Astrocyte (in vitro differentiated cells and primary cell): ENCODE data around the gene ZNF234. TPM values are rescaled to one million over a fixed set of nuclear protein-coding genes. Genes with fewer than 3 reads are reported as not detected.

ENCODE experiments used
- DNase-seq: peaks from one replicate; pipeline ENCODE4 v3.0.0-alpha.2; 2010; ENCODE audit warnings: low read depth
- FAIRE-seq: peaks from 2 replicates; lab custom pipeline; 2011; peaks lifted over from hg19 to GRCh38; lab: Jason Lieb, UNC
- H2AFZ ChIP-seq: 2 replicates; pipeline ENCODE4 v1.6.0; 2012; ENCODE audit warnings: low read depth, low read length, inconsistent platforms
- H3K27ac ChIP-seq: 2 replicates; pipeline ENCODE4 v1.5.1; 2011; ENCODE audit warnings: low read depth, low read length, inconsistent platforms
- H3K27me3 ChIP-seq: 2 replicates; pipeline ENCODE4 v1.6.0; 2011; ENCODE audit warnings: low read length, inconsistent platforms; ENCODE audit not compliant: insufficient read depth
- H3K36me3 ChIP-seq: 2 replicates; pipeline ENCODE4 v1.5.1; 2011; ENCODE audit warnings: low read length, inconsistent platforms; ENCODE audit not compliant: insufficient read depth
- H3K4me1 ChIP-seq: 2 replicates; pipeline ENCODE4 v1.5.1; 2011; ENCODE audit warnings: low read length, inconsistent platforms; ENCODE audit not compliant: insufficient read depth
- H3K4me2 ChIP-seq: 2 replicates; pipeline ENCODE4 v1.6.0; 2012; ENCODE audit warnings: low read length, inconsistent platforms
- H3K4me3 ChIP-seq: 2 replicates; pipeline ENCODE4 v1.5.1; 2011; ENCODE audit warnings: low read depth, mild to moderate bottlenecking, low read length, inconsistent platforms; ENCODE audit not compliant: insufficient read depth
- H3K79me2 ChIP-seq: 2 replicates; pipeline ENCODE4 v1.6.0; 2012; ENCODE audit warnings: mild to moderate bottlenecking, low read length, inconsistent platforms; ENCODE audit not compliant: insufficient read depth
- H3K9ac ChIP-seq: 2 replicates; pipeline ENCODE4 v1.6.0; 2012; ENCODE audit warnings: mild to moderate bottlenecking, low read length, inconsistent platforms
- H3K9me3 ChIP-seq: 2 replicates; pipeline ENCODE4 v1.5.1; 2012; ENCODE audit warnings: low read depth, mild to moderate bottlenecking, low read length, inconsistent platforms; ENCODE audit not compliant: insufficient read depth
- H4K20me1 ChIP-seq: 2 replicates; pipeline ENCODE4 v1.6.0; 2012; ENCODE audit warnings: low read length, inconsistent platforms; ENCODE audit not compliant: insufficient read depth
- H3K27ac Mint-ChIP-seq: one replicate; pipeline ENCODE4 v1.8.0; 2021; ENCODE audit warnings: mild to moderate bottlenecking, mixed read lengths; ENCODE audit not compliant: unreplicated experiment
- H3K27me3 Mint-ChIP-seq: one replicate; pipeline ENCODE4 v1.8.0; 2021; ENCODE audit warnings: low read depth, mixed read lengths; ENCODE audit not compliant: unreplicated experiment
- H3K36me3 Mint-ChIP-seq: one replicate; pipeline ENCODE4 v1.8.0; 2021; ENCODE audit warnings: low read depth, mixed read lengths; ENCODE audit not compliant: unreplicated experiment
- H3K4me1 Mint-ChIP-seq: one replicate; pipeline ENCODE4 v1.8.0; 2021; ENCODE audit warnings: low read depth, mixed read lengths; ENCODE audit not compliant: unreplicated experiment
- H3K4me3 Mint-ChIP-seq: one replicate; pipeline ENCODE4 v1.8.0; 2021; ENCODE audit warnings: mild to moderate bottlenecking, moderate library complexity, mixed read lengths; ENCODE audit not compliant: unreplicated experiment
- H3K9me3 Mint-ChIP-seq: one replicate; pipeline ENCODE4 v1.8.0; 2021; ENCODE audit warnings: mild to moderate bottlenecking, mixed read lengths; ENCODE audit not compliant: unreplicated experiment
- EZH2 ChIP-seq: IDR thresholded peaks from 2 replicates; pipeline ENCODE4 v1.6.1; 2012; ENCODE audit warnings: mild to moderate bottlenecking, low read length, inconsistent platforms; ENCODE audit not compliant: insufficient read depth
- total RNA-seq: library from RNA; stranded (reverse); gene quantifications from 2 replicates; pipeline ENCODE4 v1.2.1, GENCODE V29; 2021
- TF ChIP-seq, protein P1 (sequence below): IDR thresholded peaks from 2 replicates; pipeline ENCODE4 v1.5.1; 2011; ENCODE audit warnings: low read depth, mild to moderate bottlenecking, inconsistent platforms, low read length, moderate library complexity; ENCODE audit not compliant: insufficient read depth

Gene ZNF234
- total RNA-seq, 1 donor from 2014 or later, result 11.6 TPM

DNA sequence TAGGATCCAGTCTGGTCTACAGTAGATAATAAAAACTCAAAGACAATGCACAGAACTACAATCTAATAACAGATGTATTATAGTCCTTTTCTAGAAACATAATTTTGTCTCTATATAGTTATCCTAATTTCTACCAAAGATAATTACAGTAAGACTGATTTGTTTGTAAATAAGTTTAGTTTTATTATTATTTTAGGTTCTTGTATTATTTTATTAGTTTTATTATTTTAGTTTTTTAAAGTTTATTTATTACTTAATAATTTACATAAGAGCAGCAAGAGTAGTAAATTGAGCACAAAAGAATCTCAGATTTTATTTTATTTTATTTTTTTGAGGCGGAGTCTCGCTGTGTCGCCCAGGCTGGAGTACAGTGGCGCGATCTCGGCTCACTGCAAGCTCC, 48.7 kb downstream of the ZNF234 start:
- no peaks in the 10 kb centered on the region for H3K27me3 ChIP-seq
- H3K27me3 Mint-ChIP-seq, result no peaks in the 10 kb centered on the region
- H3K36me3 ChIP-seq, result no peaks in the 10 kb centered on the region
- no peak overlapping the region for H2AFZ ChIP-seq
- DNase-seq (no peak), FAIRE-seq (no peak)
- no peak overlapping the region for H3K9ac ChIP-seq
- peaks cover 4% of the 10 kb centered on the region for H3K9me3 Mint-ChIP-seq
- no peak overlapping the region for H3K27ac Mint-ChIP-seq
- H3K27ac ChIP-seq, result no peak overlapping the region
- H3K4me2 ChIP-seq, result no peak overlapping the region
- no peak overlapping the region for H3K4me3 Mint-ChIP-seq
- H3K4me1 ChIP-seq, result no peaks in the 10 kb centered on the region
- TF ChIP-seq, protein P1, sequence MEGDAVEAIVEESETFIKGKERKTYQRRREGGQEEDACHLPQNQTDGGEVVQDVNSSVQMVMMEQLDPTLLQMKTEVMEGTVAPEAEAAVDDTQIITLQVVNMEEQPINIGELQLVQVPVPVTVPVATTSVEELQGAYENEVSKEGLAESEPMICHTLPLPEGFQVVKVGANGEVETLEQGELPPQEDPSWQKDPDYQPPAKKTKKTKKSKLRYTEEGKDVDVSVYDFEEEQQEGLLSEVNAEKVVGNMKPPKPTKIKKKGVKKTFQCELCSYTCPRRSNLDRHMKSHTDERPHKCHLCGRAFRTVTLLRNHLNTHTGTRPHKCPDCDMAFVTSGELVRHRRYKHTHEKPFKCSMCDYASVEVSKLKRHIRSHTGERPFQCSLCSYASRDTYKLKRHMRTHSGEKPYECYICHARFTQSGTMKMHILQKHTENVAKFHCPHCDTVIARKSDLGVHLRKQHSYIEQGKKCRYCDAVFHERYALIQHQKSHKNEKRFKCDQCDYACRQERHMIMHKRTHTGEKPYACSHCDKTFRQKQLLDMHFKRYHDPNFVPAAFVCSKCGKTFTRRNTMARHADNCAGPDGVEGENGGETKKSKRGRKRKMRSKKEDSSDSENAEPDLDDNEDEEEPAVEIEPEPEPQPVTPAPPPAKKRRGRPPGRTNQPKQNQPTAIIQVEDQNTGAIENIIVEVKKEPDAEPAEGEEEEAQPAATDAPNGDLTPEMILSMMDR, result no peak
- TF ChIP-seq EZH2, result no peak
- H3K4me1 Mint-ChIP-seq, result no peaks in the 10 kb centered on the region
- no peaks in the 10 kb centered on the region for H4K20me1 ChIP-seq
- no peaks in the 10 kb centered on the region for H3K79me2 ChIP-seq
- H3K36me3 Mint-ChIP-seq, result no peaks in the 10 kb centered on the region
- no peak overlapping the region for H3K4me3 ChIP-seq
- H3K9me3 ChIP-seq, result no peaks in the 10 kb centered on the region

DNA sequence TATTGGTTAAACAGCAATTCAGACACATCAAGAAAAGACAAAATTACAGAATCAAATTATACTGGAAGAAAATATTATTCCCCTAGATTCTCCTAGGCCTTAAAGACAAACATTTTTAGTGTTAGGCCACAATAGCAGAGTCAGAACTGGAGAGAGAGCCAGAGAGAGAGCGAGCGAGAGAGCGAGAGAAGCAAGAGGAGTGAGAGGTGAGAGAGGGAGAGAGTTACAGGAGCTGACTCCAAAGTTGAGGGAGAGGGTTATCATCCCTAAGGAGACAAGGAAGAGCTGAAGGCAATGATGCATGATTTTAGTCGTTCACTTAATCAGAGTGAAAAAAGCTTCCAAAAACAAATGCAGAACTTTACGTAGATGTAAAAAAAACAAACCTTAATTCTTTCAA, 50.8 kb downstream of the ZNF234 start:
- no peak for FAIRE-seq
- no peaks in the 10 kb centered on the region for H3K27me3 Mint-ChIP-seq
- H3K9ac ChIP-seq, result no peak overlapping the region
- no peaks in the 10 kb centered on the region for H3K79me2 ChIP-seq
- no peaks in the 10 kb centered on the region for H3K9me3 ChIP-seq
- H3K36me3 ChIP-seq, result no peaks in the 10 kb centered on the region
- no peaks in the 10 kb centered on the region for H4K20me1 ChIP-seq
- TF ChIP-seq, protein P1, result no peak
- no peak for TF ChIP-seq EZH2
- no peak overlapping the region for H3K27ac ChIP-seq
- H3K9me3 Mint-ChIP-seq, result peaks cover 2% of the 10 kb centered on the region
- peaks cover 2% of the 10 kb centered on the region for H3K36me3 Mint-ChIP-seq
- H2AFZ ChIP-seq, result no peak overlapping the region
- H3K27ac Mint-ChIP-seq, result no peak overlapping the region
- H3K4me3 Mint-ChIP-seq, result no peak overlapping the region
- H3K4me3 ChIP-seq, result no peak overlapping the region
- H3K27me3 ChIP-seq, result no peaks in the 10 kb centered on the region
- no peak for DNase-seq
- no peak overlapping the region for H3K4me2 ChIP-seq
- H3K4me1 Mint-ChIP-seq, result no peaks in the 10 kb centered on the region
- no peaks in the 10 kb centered on the region for H3K4me1 ChIP-seq

DNA sequence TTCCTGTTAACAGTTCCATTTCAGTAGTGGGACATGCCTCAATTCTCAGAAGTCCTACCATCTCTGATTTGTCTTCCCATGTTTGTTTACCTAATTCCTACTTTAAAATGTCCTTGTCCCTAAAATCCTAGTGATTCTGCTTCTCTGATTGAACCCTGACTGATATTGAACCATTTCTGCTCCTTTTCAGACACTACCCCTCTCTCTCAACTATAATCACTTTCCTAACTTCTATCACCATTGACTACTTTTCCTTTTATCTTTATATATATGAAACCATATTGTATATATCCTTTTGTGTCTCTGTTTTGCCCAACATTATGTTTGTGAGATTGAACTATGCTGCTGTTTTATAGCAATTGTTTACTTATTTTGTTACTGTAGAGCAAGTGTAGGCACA, 55.4 kb downstream of the ZNF234 start:
- Mint-ChIP-seq H3K4me1 (no peaks in the 10 kb centered on the region), H3K4me3 (no peak overlapping the region), H3K27me3 (no peaks in the 10 kb centered on the region), H3K27ac (no peak overlapping the region), H3K36me3 (peaks cover 2% of the 10 kb centered on the region), H3K9me3 (no peaks in the 10 kb centered on the region)
- H3K4me1 ChIP-seq, result no peaks in the 10 kb centered on the region
- no peak overlapping the region for H2AFZ ChIP-seq
- FAIRE-seq (no peak), DNase-seq (no peak)
- TF ChIP-seq, protein P1, result no peak
- no peak for TF ChIP-seq EZH2
- no peaks in the 10 kb centered on the region for H3K27me3 ChIP-seq
- H3K9me3 ChIP-seq, result no peaks in the 10 kb centered on the region
- no peak overlapping the region for H3K4me2 ChIP-seq
- no peaks in the 10 kb centered on the region for H3K36me3 ChIP-seq
- no peak overlapping the region for H3K27ac ChIP-seq
- H4K20me1 ChIP-seq, result no peaks in the 10 kb centered on the region
- no peak overlapping the region for H3K9ac ChIP-seq
- H3K79me2 ChIP-seq, result no peaks in the 10 kb centered on the region
- no peak overlapping the region for H3K4me3 ChIP-seq
